PC-9 (cell line): ENCODE data around the gene PDLIM5.

Source experiments
- CTCF ChIP-seq: fragments of 200-600 bp; sonication (generic); conservative IDR thresholded peaks from 2 replicates; pipeline ENCODE4 v1.6.1; 2017; ENCODE audit warnings: mixed run types, antibody characterized with exemption, mild to moderate bottlenecking, moderate library complexity
- EZH2 ChIP-seq: fragments of 200-600 bp; sonication (generic); IDR thresholded peaks from 2 replicates; pipeline ENCODE4 v1.8.0; 2017; ENCODE audit warnings: antibody characterized with exemption, low read depth

GRCh38 chr4:94581766-94582165 is 130.0 kb downstream of the PDLIM5 start:
- TF ChIP-seq CTCF (no peak), EZH2 (no peak)
